ENCODE data around the gene NUP85.

NUP85 gene

DNA sequence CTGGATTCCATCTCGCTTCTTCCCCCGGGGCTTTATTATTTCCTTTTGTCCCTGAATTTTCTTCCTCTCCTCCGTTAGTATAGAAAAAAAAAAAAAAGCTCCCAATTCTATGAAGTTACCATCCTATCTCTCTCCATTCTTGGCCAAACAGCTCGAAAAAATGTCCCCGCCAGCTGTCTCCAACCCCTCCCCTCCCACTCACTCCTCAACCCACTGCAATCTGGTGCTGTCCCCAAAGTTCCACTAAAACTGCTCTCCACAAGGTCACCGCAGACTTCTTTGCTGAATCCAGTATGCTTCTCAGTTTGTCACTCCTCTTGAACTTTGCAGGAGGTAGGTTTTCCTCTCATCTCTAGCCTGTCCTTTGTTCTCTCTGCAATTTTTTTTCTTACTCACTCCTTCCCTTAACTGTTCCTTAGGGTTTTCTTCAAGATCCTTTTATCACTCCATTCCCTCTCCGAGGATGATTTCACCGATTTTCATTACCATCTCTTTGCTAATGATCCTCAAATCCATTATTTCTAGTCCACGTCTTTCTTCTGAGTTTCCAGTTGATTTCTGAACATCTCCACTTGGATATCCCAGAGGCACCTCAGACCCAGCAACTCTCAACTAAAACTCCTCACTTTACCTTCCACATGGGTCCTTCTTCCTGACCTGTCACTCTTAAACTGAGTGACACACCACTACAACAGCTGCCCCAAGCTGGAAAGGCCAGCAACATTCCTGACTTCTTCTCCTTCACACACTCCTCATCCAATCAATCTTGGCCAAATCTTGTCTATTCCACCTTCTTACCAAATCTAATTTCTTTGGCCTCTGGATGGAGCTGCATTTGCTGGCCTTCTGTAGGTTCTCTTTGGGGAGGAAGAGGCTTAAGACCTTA lies 21.2 kb upstream of the NUP85 start:
- no peak overlapping the region for H3K9ac ChIP-seq (ENCODE audit: low read length)
- no peaks in the 10 kb centered on the region for H3K9me3 ChIP-seq (ENCODE audit: control insufficient read depth, low read length)
- no peaks in the 10 kb centered on the region for H3K27me3 ChIP-seq (ENCODE audit: control insufficient read depth in 1 of 2, insufficient read depth in 1 of 2, low read length in 2 of 2)
- no peak overlapping the region for H2BK120ac ChIP-seq (ENCODE audit: low read depth, low read length)
- H2BK12ac ChIP-seq (ENCODE audit: low read length in 2 of 2): no peak overlapping the region
- DNase-seq: no peak
- no peak overlapping the region for H3K23ac ChIP-seq (ENCODE audit: low read length in 2 of 2)
- no peak overlapping the region for H2AFZ ChIP-seq (ENCODE audit: low read depth, low read length)
- H3K79me1 ChIP-seq (replicated peaks; ENCODE audit: low read length, poor library complexity, severe bottlenecking): peaks cover 5% of the 10 kb centered on the region
- H2BK15ac ChIP-seq (ENCODE audit: low read depth, poor library complexity, severe bottlenecking): no peak overlapping the region
- WGBS: 97% methylated on average over 9 of the region's 9 CpGs
- peaks cover 6% of the 10 kb centered on the region for H3K4me1 ChIP-seq (ENCODE audit: control insufficient read depth, insufficient read depth, low read depth, low read length)
- H3K4ac ChIP-seq (ENCODE audit: low read depth in 1 of 2, low read length in 2 of 2): peak overlapping the region in 1 of 2 experiments; percentile 75
- no peak overlapping the region for H3K4me2 ChIP-seq (ENCODE audit: low read length, poor library complexity, severe bottlenecking)
- no peak overlapping the region for H3K14ac ChIP-seq (ENCODE audit: low read length in 2 of 2)
- H3K36me3 ChIP-seq (ENCODE audit: control insufficient read depth in 1 of 2, insufficient read depth in 2 of 2, low read depth in 1 of 2, low read length in 2 of 2): peaks cover 8 to 9% of the 10 kb centered on the region in 2 experiments
- H2AK5ac ChIP-seq (ENCODE audit: low read length, severe bottlenecking): peak overlapping the region; percentile 87
- no peak overlapping the region for H3K4me3 ChIP-seq (ENCODE audit: insufficient read depth in 1 of 2, low read depth in 1 of 2, low read length in 2 of 2)
- no peak overlapping the region for H4K91ac ChIP-seq (ENCODE audit: low read length)
- peak overlapping the region in 1 of 2 experiments; percentile 21 for H3K18ac ChIP-seq (ENCODE audit: low read depth in 1 of 2, low read length in 2 of 2)
- peak overlapping the region; percentile 97 for H4K8ac ChIP-seq (ENCODE audit: low read length)
- H2BK5ac ChIP-seq (ENCODE audit: low read depth, low read length, poor library complexity, severe bottlenecking): no peak overlapping the region
- H3K27ac ChIP-seq (ENCODE audit: low read length, poor library complexity, severe bottlenecking): no peak overlapping the region

DNA sequence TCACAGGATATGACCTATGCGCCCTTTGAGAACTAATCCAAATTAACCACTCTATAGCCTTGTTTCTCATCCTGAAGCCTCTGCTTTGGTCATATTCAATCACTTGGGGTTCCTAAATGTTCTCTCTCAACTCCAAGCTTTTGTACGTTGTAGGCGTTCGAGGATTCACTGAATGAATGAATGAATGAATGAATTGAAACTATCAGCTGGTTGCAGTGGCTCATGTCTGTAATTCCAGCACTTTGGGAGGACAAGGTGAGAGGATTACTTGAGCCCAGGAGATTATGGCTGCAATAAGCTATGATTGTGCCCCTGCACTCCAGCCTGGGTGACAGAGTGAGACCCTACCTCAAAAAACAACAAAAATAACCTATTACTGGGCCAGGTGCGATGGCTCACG lies 16.9 kb upstream of the NUP85 start:
- Histone ChIP-seq H3K4ac (ENCODE audit: low read depth in 1 of 2, low read length in 2 of 2) (no peak overlapping the region), H3K27ac (ENCODE audit: low read length, poor library complexity, severe bottlenecking) (no peak overlapping the region), H3K79me1 (replicated peaks; ENCODE audit: low read length, poor library complexity, severe bottlenecking) (peaks cover 4% of the 10 kb centered on the region), H2AFZ (ENCODE audit: low read depth, low read length) (no peak overlapping the region), H3K9ac (ENCODE audit: low read length) (no peak overlapping the region), H2BK120ac (ENCODE audit: low read depth, low read length) (no peak overlapping the region), H2AK5ac (ENCODE audit: low read length, severe bottlenecking) (peak overlapping the region; percentile 89), H3K4me3 (ENCODE audit: insufficient read depth in 1 of 2, low read depth in 1 of 2, low read length in 2 of 2) (no peak overlapping the region), H3K4me2 (ENCODE audit: low read length, poor library complexity, severe bottlenecking) (no peak overlapping the region), H3K4me1 (ENCODE audit: control insufficient read depth, insufficient read depth, low read depth, low read length) (peaks cover 3% of the 10 kb centered on the region), H4K8ac (ENCODE audit: low read length) (no peak overlapping the region), H2BK12ac (ENCODE audit: low read length in 2 of 2) (no peak overlapping the region), H2BK15ac (ENCODE audit: low read depth, poor library complexity, severe bottlenecking) (no peak overlapping the region), H2BK5ac (ENCODE audit: low read depth, low read length, poor library complexity, severe bottlenecking) (no peak overlapping the region), H3K27me3 (ENCODE audit: control insufficient read depth in 1 of 2, insufficient read depth in 1 of 2, low read length in 2 of 2) (no peaks in the 10 kb centered on the region), H3K9me3 (ENCODE audit: control insufficient read depth, low read length) (no peaks in the 10 kb centered on the region), H3K36me3 (ENCODE audit: control insufficient read depth in 1 of 2, insufficient read depth in 2 of 2, low read depth in 1 of 2, low read length in 2 of 2) (no peaks in the 10 kb centered on the region), H3K18ac (ENCODE audit: low read depth in 1 of 2, low read length in 2 of 2) (no peak overlapping the region), H4K91ac (ENCODE audit: low read length) (no peak overlapping the region), H3K23ac (ENCODE audit: low read length in 2 of 2) (no peak overlapping the region), H3K14ac (ENCODE audit: low read length in 2 of 2) (no peak overlapping the region)
- DNase-seq: no peak
- WGBS: 97% methylated on average over 6 of the region's 6 CpGs

GRCh38 chr17:75191584-75191983 lies 13.9 kb upstream of the NUP85 start:
- no peak overlapping the region for H2BK15ac ChIP-seq (ENCODE audit: low read depth, poor library complexity, severe bottlenecking)
- H3K79me1 ChIP-seq (replicated peaks; ENCODE audit: low read length, poor library complexity, severe bottlenecking): no peaks in the 10 kb centered on the region
- H4K8ac ChIP-seq (ENCODE audit: low read length): no peak overlapping the region
- H3K23ac ChIP-seq (ENCODE audit: low read length in 2 of 2): no peak overlapping the region
- H3K18ac ChIP-seq (ENCODE audit: low read depth in 1 of 2, low read length in 2 of 2): no peak overlapping the region
- no peak overlapping the region for H4K91ac ChIP-seq (ENCODE audit: low read length)
- H3K9me3 ChIP-seq (ENCODE audit: control insufficient read depth, low read length): no peaks in the 10 kb centered on the region
- H2BK120ac ChIP-seq (ENCODE audit: low read depth, low read length): no peak overlapping the region
- WGBS: 68% methylated on average over 3 of the region's 4 CpGs
- peak; percentile 71 for DNase-seq
- H3K4me1 ChIP-seq (ENCODE audit: control insufficient read depth, insufficient read depth, low read depth, low read length): peaks cover 3% of the 10 kb centered on the region
- no peaks in the 10 kb centered on the region for H3K27me3 ChIP-seq (ENCODE audit: control insufficient read depth in 1 of 2, insufficient read depth in 1 of 2, low read length in 2 of 2)
- no peaks in the 10 kb centered on the region for H3K36me3 ChIP-seq (ENCODE audit: control insufficient read depth in 1 of 2, insufficient read depth in 2 of 2, low read depth in 1 of 2, low read length in 2 of 2)
- H3K9ac ChIP-seq (ENCODE audit: low read length): peak overlapping the region; percentile 16
- H2BK5ac ChIP-seq (ENCODE audit: low read depth, low read length, poor library complexity, severe bottlenecking): no peak overlapping the region
- H3K14ac ChIP-seq (ENCODE audit: low read length in 2 of 2): no peak overlapping the region
- H3K4me2 ChIP-seq (ENCODE audit: low read length, poor library complexity, severe bottlenecking): no peak overlapping the region
- no peak overlapping the region for H2AK5ac ChIP-seq (ENCODE audit: low read length, severe bottlenecking)
- no peak overlapping the region for H2BK12ac ChIP-seq (ENCODE audit: low read length in 2 of 2)
- no peak overlapping the region for H3K27ac ChIP-seq (ENCODE audit: low read length, poor library complexity, severe bottlenecking)
- no peak overlapping the region for H3K4ac ChIP-seq (ENCODE audit: low read depth in 1 of 2, low read length in 2 of 2)
- no peak overlapping the region for H2AFZ ChIP-seq (ENCODE audit: low read depth, low read length)
- no peak overlapping the region for H3K4me3 ChIP-seq (ENCODE audit: insufficient read depth in 1 of 2, low read depth in 1 of 2, low read length in 2 of 2)

DNA sequence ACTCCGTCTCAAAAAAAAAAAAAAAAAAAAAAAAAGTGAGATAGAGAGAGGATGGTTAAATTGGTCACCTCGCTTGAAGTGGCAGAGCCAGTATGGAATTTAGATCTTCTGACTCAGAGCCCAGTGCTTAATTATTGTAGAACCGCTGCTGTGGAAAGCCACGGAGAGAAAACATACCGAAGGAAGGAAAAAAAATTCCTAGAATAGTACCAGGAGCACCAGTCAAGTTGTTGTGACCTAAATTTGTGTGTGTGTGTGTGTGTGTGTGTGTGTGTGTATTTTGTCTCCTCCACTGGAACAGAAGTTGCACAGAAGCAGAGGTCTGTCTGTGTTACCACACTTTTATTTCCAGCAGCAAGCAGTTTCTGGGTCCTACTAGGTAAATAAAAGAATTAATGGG lies 10.6 kb upstream of the NUP85 start:
- Histone ChIP-seq H3K4me2 (ENCODE audit: low read length, poor library complexity, severe bottlenecking) (no peak overlapping the region), H3K4ac (ENCODE audit: low read depth in 1 of 2, low read length in 2 of 2) (no peak overlapping the region), H2AK5ac (ENCODE audit: low read length, severe bottlenecking) (no peak overlapping the region), H3K9me3 (ENCODE audit: control insufficient read depth, low read length) (no peaks in the 10 kb centered on the region), H3K14ac (ENCODE audit: low read length in 2 of 2) (no peak overlapping the region), H3K79me1 (replicated peaks; ENCODE audit: low read length, poor library complexity, severe bottlenecking) (no peaks in the 10 kb centered on the region), H2AFZ (ENCODE audit: low read depth, low read length) (no peak overlapping the region), H2BK120ac (ENCODE audit: low read depth, low read length) (no peak overlapping the region), H3K4me1 (ENCODE audit: control insufficient read depth, insufficient read depth, low read depth, low read length) (no peaks in the 10 kb centered on the region), H2BK12ac (ENCODE audit: low read length in 2 of 2) (no peak overlapping the region), H4K91ac (ENCODE audit: low read length) (no peak overlapping the region), H4K8ac (ENCODE audit: low read length) (no peak overlapping the region), H3K4me3 (ENCODE audit: insufficient read depth in 1 of 2, low read depth in 1 of 2, low read length in 2 of 2) (no peak overlapping the region), H3K27ac (ENCODE audit: low read length, poor library complexity, severe bottlenecking) (peak overlapping the region; percentile 64), H3K36me3 (ENCODE audit: control insufficient read depth in 1 of 2, insufficient read depth in 2 of 2, low read depth in 1 of 2, low read length in 2 of 2) (no peaks in the 10 kb centered on the region), H2BK5ac (ENCODE audit: low read depth, low read length, poor library complexity, severe bottlenecking) (no peak overlapping the region), H3K9ac (ENCODE audit: low read length) (no peak overlapping the region), H2BK15ac (ENCODE audit: low read depth, poor library complexity, severe bottlenecking) (no peak overlapping the region), H3K27me3 (ENCODE audit: control insufficient read depth in 1 of 2, insufficient read depth in 1 of 2, low read length in 2 of 2) (no peaks in the 10 kb centered on the region), H3K23ac (ENCODE audit: low read length in 2 of 2) (no peak overlapping the region), H3K18ac (ENCODE audit: low read depth in 1 of 2, low read length in 2 of 2) (no peak overlapping the region)
- no peak for DNase-seq
- WGBS: 74% methylated on average over 4 of the region's 5 CpGs

Data from mesenchymal stem cell (in vitro differentiated cells and primary cell).